ENCODE data around the gene PDE3B.
"Not testable (repeated sequence)": the region's sequence is repeated elsewhere in the genome, so short reads cannot be mapped to it uniquely, and the experiment has no call there.

The PDE3B gene

GRCh38 chr11:14750911-14751310 is 107.3 kb downstream of the PDE3B start:
- no peak for DNase-seq

GRCh38 chr11:14751975-14752407 is 108.4 kb downstream of the PDE3B start:
- no peak for DNase-seq

- no peak for DNase-seq
Observed at GRCh38 chr11:14755140-14755539, 111.5 kb downstream of the PDE3B start.

GRCh38 chr11:14756349-14756748 is 112.7 kb downstream of the PDE3B start:
- no peak for DNase-seq

- not testable (repeated sequence) for DNase-seq
Observed at GRCh38 chr11:14759300-14760012, 115.9 kb downstream of the PDE3B start.

- DNase-seq, result no peak
Observed at GRCh38 chr11:14764179-14764578, 120.6 kb downstream of the PDE3B start.

- DNase-seq, result no peak
Observed at GRCh38 chr11:14764579-14765527, 121.2 kb downstream of the PDE3B start.

- DNase-seq, result no peak
Observed at GRCh38 chr11:14766585-14766984, 123.0 kb downstream of the PDE3B start.

- DNase-seq, result no peak
Observed at GRCh38 chr11:14768526-14769188, 125.1 kb downstream of the PDE3B start.

GRCh38 chr11:14773755-14774154 is 130.2 kb downstream of the PDE3B start:
- DNase-seq, result no peak

- DNase-seq, result no peak
Observed at GRCh38 chr11:14774721-14775120, 131.1 kb downstream of the PDE3B start.

GRCh38 chr11:14775897-14776296 is 132.3 kb downstream of the PDE3B start:
- no peak for DNase-seq

- not testable (repeated sequence) for DNase-seq
Observed at GRCh38 chr11:14778460-14778859, 134.9 kb downstream of the PDE3B start.

GRCh38 chr11:14783788-14784187 is 140.2 kb downstream of the PDE3B start:
- no peak for DNase-seq

GRCh38 chr11:14784230-14784629 is 140.6 kb downstream of the PDE3B start:
- no peak for DNase-seq

GRCh38 chr11:14789879-14790484 is 146.4 kb downstream of the PDE3B start:
- DNase-seq, result no peak

GRCh38 chr11:14793546-14793945 is 149.9 kb downstream of the PDE3B start:
- no peak for DNase-seq

- DNase-seq, result not testable (repeated sequence)
Observed at GRCh38 chr11:14796028-14796427, 152.4 kb downstream of the PDE3B start.

GRCh38 chr11:14803846-14804245 is 160.2 kb downstream of the PDE3B start:
- no peak for DNase-seq

GRCh38 chr11:14809466-14809865 is 165.9 kb downstream of the PDE3B start:
- no peak for DNase-seq

GRCh38 chr11:14812757-14813156 is 169.2 kb downstream of the PDE3B start:
- no peak for DNase-seq

- no peak for DNase-seq
Observed at GRCh38 chr11:14813516-14813915, 169.9 kb downstream of the PDE3B start.

- DNase-seq, result no peak
Observed at GRCh38 chr11:14818779-14819178, 175.2 kb downstream of the PDE3B start.
